Karpas-422 (cell line): ENCODE data around the gene ZNF789. TPM values are rescaled to one million over a fixed set of nuclear protein-coding genes. Genes with fewer than 3 reads are reported as not detected.

Source experiments
- DNase-seq: peaks from one replicate; pipeline ENCODE4 v3.0.0-alpha.2; 2015
- H2AFZ ChIP-seq: fragments of 200-600 bp; sonication (generic); 2 replicates; pipeline ENCODE4 v1.6.1; 2014; ENCODE audit warnings: antibody characterized with exemption, low read length, mixed read lengths
- H3K27ac ChIP-seq: fragments of 200-600 bp; sonication (generic); 2 replicates; pipeline ENCODE4 v1.5.1; 2014; ENCODE audit warnings: mild to moderate bottlenecking, low read length, moderate library complexity
- H3K27me3 ChIP-seq: fragments of 200-600 bp; sonication (generic); 2 replicates; pipeline ENCODE4 v1.6.1; 2014; ENCODE audit warnings: low read length, mixed read lengths
- H3K36me3 ChIP-seq: fragments of 200-600 bp; sonication (generic); 2 replicates; pipeline ENCODE4 v1.6.1; 2014; ENCODE audit warnings: low read length, mixed read lengths; ENCODE audit not compliant: insufficient read depth
- H3K4me1 ChIP-seq: fragments of 200-600 bp; sonication (generic); 2 replicates; pipeline ENCODE4 v1.6.1; 2014; ENCODE audit warnings: mild to moderate bottlenecking, low read length, mixed read lengths
- H3K4me2 ChIP-seq: fragments of 200-600 bp; sonication (generic); 2 replicates; pipeline ENCODE4 v1.6.1; 2014; ENCODE audit warnings: low read length, low read depth, mild to moderate bottlenecking; ENCODE audit not compliant: poor library complexity, severe bottlenecking
- H3K4me3 ChIP-seq: fragments of 200-600 bp; sonication (generic); 2 replicates; pipeline ENCODE4 v1.5.1; 2014; ENCODE audit warnings: mild to moderate bottlenecking, antibody characterized with exemption, low read length, mixed read lengths
- H3K79me2 ChIP-seq: fragments of 200-600 bp; sonication (generic); 2 replicates; pipeline ENCODE4 v1.6.1; 2014; ENCODE audit warnings: mild to moderate bottlenecking, low read length, mixed read lengths
- H3K9ac ChIP-seq: fragments of 200-600 bp; sonication (generic); 2 replicates; pipeline ENCODE4 v1.6.0; 2014; ENCODE audit warnings: low read length
- H3K9me2 ChIP-seq: fragments of 200-600 bp; sonication (generic), shearing (Covaris generic); replicated peaks from 2 replicates; pipeline ENCODE4 v1.6.0; 2014; ENCODE audit warnings: mild to moderate bottlenecking, low read length, moderate library complexity; ENCODE audit not compliant: insufficient read depth
- H3K9me3 ChIP-seq: fragments of 300-700, 200-600 bp; sonication (generic); 2 replicates; pipeline ENCODE4 v1.6.1; 2014; ENCODE audit warnings: low read length, mixed read lengths
- H4K20me1 ChIP-seq: fragments of 200-600 bp; sonication (generic); 2 replicates; pipeline ENCODE4 v1.6.1; 2014; ENCODE audit warnings: mild to moderate bottlenecking, antibody characterized with exemption, low read length, low read depth; ENCODE audit not compliant: insufficient read depth
- total RNA-seq: library from RNA; depleted of rRNA; stranded (reverse); fragments of >200 nt; shearing (Covaris generic); gene quantifications from 2 replicates; pipeline ENCODE4 v1.2.3, GENCODE V29; 2014; ENCODE audit warnings: low replicate concordance; rRNA removed

ZNF789 gene
- total RNA-seq, 1 experiment from 2014 or later = 33.0 TPM

GRCh38 chr7:99535667-99536066 is 63.0 kb downstream of the ZNF789 start:
- H3K27ac ChIP-seq = no peak overlapping the region
- no peak overlapping the region for H2AFZ ChIP-seq
- no peaks in the 10 kb centered on the region for H3K9me2 ChIP-seq
- no peaks in the 10 kb centered on the region for H3K79me2 ChIP-seq
- DNase-seq = no peak
- no peaks in the 10 kb centered on the region for H3K4me1 ChIP-seq
- H3K4me3 ChIP-seq = no peak overlapping the region
- H3K36me3 ChIP-seq = peaks cover 25% of the 10 kb centered on the region
- H3K9me3 ChIP-seq = peaks cover 34% of the 10 kb centered on the region
- no peak overlapping the region for H3K4me2 ChIP-seq
- no peak overlapping the region for H3K9ac ChIP-seq
- no peaks in the 10 kb centered on the region for H4K20me1 ChIP-seq
- H3K27me3 ChIP-seq = no peaks in the 10 kb centered on the region

Other genes with a start within 250 kb of the ZNF789 start
- not detected in 2 replicates for gene MYH16, start 200.1 kb upstream of the ZNF789 start, total RNA-seq
- 36.8 and 39.4 TPM in 2 replicates for gene ARPC1A, start 147.0 kb upstream of the ZNF789 start, total RNA-seq
- gene ARPC1B, start 98.2 kb upstream of the ZNF789 start, total RNA-seq = 146 and 305 TPM in 2 replicates
- gene PDAP1, start 64.3 kb upstream of the ZNF789 start, total RNA-seq = 14.2 and 43.0 TPM in 2 replicates
- 63.7 and 81.8 TPM in 2 replicates for gene BUD31, start 63.9 kb upstream of the ZNF789 start, total RNA-seq
- 2.5 and 7.6 TPM in 2 replicates for gene PTCD1, start 34.1 kb upstream of the ZNF789 start, total RNA-seq
- 48.7 and 63.6 TPM in 2 replicates for gene CPSF4, start 33.9 kb upstream of the ZNF789 start, total RNA-seq
- gene ATP5MF, start 6.7 kb upstream of the ZNF789 start, total RNA-seq = 653 and 873 TPM in 2 replicates
- 40.4 and 40.8 TPM in 2 replicates for gene ZNF394, start 27.4 kb downstream of the ZNF789 start, total RNA-seq
- gene ZKSCAN5, start 31.8 kb downstream of the ZNF789 start, total RNA-seq = 11.9 and 14.5 TPM in 2 replicates
- gene FAM200A, start 79.2 kb downstream of the ZNF789 start, total RNA-seq = 3.7 and 6.5 TPM in 2 replicates
- gene ZNF655, start 85.8 kb downstream of the ZNF789 start, total RNA-seq = 169 TPM in 2 replicates
- 1.6 TPM in 1 of 2 replicates, not detected in the other for gene TMEM225B, start 125.4 kb downstream of the ZNF789 start, total RNA-seq
- 12.3 and 22.1 TPM in 2 replicates for gene ZSCAN25, start 144.1 kb downstream of the ZNF789 start, total RNA-seq
- gene CYP3A5, start 207.1 kb downstream of the ZNF789 start, total RNA-seq = not detected in 2 replicates